Activated naive CD4-positive, alpha-beta T cell treated with anti-CD3 and anti-CD28 coated beads, Interleukin-2, amount 50 U/mL, for 16 hours (primary cell): Measurements from ENCODE around the gene MMD.
"Not testable (repeated sequence)": the region's sequence is repeated elsewhere in the genome, so short reads cannot be mapped to it uniquely, and the experiment has no call there.

Experiments used
- DNase-seq: peaks from one replicate; pipeline ENCODE4 v3.0.0-alpha.2; 2020

Gene MMD

DNA sequence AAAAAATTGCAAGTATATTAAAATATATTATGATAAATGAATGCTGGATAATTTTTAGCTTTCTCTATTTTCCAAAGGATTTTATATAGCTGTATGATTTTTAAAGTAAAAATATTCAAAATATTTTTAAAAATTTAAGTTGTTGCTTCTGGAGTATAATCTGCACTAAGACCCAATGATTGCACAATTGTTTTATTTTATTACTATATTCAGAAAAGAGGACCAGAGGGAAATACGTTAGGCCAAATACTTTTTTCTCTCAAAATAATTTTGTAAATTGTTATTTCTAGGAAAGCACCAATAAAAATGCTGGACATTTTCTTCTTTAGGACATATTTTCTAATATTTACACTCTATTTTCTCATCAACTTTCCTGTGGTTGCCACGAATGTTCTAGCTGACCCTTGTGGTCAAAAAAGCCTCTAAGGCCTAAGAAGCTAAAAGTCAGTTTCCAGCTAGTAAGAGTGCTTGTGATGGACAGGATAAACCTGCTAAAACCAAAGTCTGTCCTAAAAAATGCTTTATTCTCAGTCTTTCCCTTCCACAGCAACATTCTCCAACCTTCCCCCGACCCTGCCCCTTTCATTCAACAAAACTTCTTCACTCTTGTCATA lies 31.2 kb downstream of the MMD start:
- no peak for DNase-seq

DNA sequence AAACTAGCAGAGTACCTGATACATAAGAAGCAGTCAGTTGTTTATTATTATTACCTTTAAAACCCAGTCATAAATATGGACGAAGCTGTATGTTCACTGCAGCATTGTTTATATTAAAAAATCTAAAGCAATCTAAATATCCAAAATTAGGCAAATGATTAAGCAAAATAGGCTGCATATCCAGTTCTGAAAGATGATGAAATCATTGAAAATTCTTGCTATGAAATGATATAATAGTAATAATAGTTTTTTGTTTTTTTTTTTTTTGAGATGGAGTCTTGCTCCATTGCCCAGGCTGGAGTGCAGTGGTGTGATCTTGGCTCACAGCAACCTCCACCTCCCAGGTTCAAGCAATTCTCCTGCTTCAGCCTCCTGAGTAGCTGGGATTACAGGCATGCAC lies 31.9 kb downstream of the MMD start:
- not testable (repeated sequence) for DNase-seq

DNA sequence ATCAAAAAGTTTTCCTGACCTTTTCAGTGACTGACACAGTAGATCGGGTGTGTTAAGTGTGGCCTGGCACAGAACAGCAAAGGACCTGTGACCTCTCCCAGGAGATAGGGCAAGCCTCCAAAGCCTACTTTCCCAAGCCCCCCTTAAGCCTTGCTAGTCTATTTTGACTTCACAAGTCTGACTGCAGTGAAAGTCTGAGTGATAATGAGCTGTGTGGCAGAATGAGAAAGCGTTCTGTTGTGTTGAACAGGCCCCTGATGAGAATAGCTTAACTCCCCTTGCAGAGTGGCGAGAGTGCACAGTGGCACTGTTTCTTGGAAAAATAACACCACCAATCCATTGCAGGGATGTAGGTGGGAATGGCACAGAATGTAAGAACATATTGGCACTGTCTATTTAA lies 32.8 kb downstream of the MMD start:
- no peak for DNase-seq

DNA sequence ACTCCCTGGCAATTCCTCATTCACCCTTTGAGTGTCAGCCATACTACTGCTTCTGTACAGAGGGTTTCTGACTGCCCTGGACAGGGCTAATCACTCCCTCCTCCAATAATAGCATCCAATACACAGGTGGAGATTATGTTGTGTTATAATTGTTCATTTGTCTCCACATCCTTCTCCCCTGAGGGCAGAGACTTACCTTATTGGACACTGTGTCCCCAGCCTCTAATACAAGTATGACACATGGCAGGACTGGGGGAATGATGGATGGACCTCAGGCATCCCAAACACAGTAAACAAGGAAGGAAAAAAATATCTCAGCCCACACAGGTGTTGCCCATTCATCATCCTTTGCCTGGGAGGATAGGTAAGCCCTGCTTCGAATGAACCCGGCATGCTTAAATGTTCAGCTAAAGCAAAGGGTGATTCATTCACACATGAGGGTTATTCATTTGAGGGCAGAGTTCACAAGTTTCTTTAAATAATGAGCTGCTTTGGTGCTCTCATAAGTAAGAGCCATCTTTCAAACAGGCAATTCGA lies 34.8 kb downstream of the MMD start:
- no peak for DNase-seq

DNA sequence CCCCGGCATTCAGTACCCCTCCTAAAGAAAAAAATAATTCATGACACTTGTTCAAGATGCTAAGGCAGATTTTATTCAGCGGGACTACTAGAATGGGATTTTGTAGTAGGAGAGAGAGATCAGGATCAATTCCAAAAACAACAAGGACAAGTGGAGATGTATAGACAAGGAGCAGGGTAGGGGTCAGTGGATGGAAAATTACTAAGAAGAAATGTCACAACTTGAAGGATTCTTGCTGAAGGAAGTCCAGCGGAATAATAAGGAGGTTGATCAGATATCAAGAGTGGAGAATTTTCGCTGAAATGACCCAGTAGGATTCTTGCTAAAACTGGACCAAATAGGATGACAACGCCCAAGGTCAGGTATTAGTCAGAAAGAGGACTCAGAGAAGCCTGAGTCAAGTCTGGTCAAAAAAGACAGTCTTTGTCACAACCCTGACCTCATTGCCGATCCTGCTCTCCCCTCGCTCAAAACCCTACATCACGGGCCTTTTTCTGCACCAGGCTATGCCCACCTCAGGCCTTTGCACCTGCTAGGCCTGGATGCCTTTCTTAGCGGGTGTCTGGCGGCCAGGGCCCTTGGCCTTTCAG lies 36.9 kb downstream of the MMD start:
- DNase-seq: no peak

DNA sequence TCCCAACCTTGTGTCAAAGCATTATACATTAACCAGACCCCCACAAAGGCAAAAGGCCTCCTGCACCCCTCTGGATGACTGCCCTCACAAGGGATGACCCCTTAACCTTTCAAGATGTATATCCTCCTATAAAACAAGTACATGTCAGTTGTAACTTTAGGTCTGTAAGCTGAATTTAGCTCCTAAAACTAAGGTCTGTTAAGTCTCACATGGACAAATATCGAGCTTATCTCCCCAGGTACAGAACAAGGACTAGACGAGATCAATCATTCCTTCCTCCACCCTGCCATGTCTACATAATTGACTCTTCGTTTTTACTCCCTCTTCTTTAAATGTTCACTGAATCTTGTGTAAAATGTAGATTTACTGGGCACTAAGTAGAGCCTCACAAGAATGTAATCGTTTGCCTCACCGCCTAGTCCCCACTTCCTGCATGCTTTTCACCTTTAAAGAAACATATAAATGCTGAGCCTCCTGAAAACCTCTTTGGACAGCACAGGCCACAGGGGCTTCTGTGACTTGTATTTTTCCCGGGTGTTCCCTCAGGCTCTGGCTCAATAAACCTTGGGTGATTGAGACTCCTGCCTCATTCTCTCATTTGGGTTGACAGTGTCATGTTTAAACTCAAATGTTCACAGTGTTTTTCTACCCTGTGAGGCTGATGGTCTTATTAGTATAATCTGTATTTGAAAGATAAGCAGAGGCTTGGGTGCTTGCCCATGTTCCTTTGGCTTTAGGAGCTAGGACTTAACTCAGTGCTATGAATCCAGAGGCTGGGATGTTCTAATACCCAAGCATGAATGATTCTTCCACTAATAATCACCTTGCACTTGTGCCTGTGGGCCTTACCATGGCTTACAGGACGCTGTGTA lies 37.6 kb downstream of the MMD start:
- no peak for DNase-seq

DNA sequence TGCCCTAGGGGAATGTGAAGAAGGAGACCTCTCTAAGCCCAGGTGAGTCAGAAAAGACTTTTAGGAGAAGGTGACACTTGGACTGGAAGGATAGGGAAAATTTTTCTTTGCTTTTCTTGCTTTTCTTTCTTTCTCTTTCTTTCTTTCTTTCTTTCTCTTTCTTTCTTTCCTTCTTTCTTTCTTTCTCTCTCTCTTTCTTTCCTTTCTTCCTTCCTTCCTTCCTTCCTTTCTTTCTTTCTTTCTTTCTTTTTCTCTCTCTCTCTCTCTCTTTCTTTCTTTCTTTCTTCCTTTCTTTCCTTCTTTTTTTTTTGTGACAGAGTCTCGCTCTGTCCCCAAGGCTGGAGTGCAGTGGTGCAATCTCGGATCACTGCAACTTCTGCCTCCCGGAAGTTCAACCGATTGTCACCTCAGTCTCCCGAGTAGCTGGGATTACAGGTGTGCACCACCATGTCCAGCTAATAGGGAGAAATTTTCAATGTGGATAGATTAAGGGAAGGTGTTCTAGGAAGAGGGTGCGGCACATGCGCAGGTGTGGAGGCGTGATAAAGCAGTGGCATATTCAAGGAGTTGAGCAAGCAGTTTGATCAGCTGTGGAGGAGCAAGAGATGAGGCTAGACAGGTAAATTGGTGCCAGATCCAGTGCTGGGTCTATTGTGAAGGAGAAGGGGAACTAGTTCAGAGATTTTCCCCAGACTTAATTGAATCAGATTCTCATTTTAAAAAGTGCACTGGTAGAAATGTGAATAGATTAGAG lies 40.4 kb downstream of the MMD start:
- DNase-seq: no peak

DNA sequence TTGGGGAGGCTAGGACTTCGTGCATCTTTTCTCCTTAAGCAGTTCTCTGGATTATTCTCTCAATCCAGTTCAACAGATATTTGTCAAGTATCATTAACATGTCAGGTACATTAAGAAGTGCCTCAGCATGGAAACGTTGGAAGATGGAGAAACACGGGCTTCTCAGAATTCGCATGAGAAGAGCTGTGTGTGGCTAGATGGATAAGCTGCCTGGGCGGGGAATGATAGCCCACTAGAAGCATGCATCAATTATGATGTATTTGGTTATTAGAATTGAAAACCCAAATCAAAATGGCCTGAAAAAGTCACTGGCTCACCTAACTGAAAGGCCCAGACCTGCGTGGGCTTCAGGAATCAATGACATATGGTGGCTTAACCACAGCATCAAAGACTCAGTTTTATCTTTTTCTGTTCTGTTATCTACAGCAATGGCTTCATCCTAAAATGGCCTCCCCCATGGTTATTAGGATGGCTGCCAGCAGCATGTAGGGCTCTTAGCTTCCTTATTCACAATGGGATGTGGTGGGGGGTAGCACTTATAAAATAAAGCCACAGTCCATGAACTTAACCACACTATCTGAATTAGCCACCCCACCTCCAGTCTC lies 43.9 kb downstream of the MMD start:
- no peak for DNase-seq

DNA sequence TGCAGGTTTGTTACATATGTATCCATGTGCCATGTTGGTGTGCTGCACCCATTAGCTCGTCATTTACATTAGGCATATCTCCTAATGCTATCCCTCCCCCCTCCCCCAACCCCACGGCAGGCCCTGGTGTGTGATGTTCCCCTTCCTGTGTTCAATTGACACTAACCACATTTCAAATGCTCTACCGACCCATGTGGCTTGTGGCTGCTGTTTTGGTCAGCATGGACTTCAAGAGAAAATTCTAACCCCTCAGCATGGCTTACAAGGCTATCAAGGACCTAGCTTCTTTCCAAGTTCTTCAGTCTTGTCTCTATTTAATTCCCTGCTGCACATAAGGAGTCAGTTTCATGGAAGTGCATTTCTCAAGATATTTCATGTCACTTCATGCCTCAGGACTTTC lies 52.9 kb downstream of the MMD start:
- no peak for DNase-seq

DNA sequence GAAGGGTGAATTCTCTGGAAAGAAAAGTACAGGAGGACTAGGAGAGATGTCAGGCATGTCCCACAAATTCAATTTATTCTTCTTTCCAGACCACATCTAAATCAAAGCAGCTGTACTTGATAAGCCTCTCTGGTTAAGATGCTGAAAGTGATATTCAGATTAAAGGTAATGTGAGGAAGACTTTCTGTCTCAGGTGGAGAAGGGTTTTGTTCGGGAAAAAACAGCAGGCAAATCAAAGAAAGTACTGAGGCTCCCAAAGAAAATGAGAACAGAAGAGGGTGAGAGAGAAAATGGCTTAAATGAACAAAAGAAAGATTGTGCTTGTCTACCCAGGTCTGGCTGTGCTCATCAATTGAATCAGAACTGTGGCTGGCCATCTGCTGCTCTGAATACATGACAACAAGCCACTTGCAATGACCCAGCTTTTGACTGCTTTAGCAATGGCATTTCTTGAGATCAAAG lies 55.6 kb downstream of the MMD start:
- DNase-seq: no peak

DNA sequence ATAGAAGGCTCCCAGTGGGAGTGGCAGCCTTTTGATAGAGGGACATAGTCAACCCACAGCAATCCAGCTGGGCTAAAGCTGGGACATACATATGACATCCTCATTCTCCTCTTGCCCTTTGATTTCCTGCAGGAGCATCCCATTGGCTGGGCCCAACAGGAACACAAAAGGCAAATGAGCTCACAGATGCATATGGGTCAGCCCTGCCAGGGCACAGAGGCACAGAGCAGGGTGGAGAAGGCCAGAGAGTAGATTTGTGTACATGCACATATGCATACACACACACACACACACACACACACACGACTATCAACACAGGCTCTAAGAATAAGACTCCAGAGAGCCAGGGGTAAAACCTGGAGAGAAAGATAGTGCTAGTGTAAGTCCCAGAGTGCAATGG lies 58.6 kb downstream of the MMD start:
- no peak for DNase-seq

DNA sequence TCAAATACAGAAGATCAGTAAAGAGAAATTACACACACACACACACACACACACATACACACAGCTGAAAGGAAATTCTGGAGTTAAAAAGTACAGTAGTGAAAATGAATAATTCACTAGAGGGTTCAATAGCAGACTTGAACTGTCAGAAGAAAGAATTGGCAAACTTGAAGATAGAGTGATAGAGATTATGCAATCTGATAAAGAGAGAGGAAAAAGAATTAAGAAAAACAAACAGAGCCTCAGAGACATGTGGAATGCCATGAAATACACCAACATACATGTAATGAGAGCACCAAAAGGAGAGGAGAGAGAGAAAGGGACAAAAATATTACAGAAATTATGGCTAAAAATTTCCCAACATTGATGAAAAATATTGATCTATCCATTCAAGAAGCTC lies 60.7 kb downstream of the MMD start:
- DNase-seq: no peak

DNA sequence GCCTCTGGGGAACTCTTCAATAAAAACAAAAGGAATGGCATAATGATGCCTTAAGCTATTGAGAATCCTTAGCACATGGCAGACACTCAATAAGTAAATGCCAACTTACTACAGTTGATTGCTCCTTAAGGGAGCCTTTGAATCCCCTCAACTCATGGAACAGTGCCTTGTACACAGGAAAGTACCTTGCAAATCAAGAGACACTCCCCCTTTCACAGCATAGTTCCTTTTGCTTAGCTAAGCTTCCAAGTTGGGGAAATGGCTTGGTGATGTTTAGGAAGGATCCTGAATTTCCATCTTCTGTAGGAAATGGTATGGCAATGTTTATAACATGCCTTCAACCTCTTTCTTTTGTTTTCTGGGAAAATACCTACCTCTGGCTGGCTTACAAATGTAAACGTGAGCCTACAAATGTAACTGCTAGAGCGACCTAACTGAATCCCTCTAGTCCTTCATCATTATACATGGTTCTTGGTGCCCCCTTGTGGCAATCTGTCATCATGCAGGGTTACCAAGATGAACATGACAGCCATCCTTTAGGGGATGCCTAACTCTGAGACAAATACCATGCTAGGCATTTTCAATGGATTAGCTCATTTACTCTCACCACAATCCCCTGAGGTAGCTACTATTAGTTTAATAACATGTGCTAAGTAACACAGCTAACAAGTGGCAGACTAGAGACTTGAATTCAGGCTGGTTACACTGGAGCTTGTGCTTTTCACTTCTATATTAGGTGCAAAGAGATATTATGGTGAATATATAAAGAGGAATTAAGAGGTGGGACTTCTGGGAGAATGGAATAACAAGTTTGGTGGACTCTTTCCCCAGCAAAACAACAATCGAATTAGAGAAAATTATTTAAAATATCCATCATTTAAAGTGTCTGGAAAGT lies 65.0 kb downstream of the MMD start:
- peak; percentile 66 for DNase-seq

DNA sequence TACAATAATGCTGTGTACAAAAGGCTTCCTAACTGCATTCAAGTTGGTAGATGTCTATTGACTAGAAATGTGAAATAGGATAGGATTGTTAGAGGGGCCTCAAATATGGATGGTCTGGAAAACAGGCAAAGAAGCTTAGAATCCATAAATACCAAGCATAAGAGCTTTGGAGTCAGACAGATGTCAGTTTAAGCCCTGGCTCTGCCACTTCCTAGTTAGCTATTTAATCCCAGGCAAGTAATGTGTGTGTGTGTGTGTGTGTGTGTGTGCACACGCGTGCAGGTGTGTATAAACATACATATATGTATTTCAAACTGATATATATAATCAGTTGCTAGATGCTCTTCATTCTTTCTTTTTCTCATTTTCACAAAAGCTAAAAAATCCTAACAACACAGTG lies 66.7 kb downstream of the MMD start:
- no peak for DNase-seq

DNA sequence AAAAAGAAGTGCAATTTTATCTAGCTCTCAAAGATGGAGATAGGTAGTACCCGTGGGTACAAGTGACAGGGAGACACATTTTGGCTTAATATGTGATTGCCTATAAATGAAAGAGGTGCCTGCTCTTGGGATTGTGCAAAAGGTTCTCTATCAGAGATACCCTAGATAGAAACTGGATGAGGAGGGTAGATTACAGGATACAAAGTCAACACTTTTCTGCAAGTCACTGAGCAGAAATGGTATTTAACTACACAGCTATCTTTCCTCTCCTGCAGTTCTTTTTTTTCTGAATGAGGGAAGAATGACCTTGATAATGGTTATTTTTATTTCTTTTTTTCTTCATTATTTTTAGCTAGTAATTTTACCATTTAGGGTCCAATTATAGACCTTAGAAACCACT lies 67.6 kb downstream of the MMD start:
- no peak for DNase-seq

DNA sequence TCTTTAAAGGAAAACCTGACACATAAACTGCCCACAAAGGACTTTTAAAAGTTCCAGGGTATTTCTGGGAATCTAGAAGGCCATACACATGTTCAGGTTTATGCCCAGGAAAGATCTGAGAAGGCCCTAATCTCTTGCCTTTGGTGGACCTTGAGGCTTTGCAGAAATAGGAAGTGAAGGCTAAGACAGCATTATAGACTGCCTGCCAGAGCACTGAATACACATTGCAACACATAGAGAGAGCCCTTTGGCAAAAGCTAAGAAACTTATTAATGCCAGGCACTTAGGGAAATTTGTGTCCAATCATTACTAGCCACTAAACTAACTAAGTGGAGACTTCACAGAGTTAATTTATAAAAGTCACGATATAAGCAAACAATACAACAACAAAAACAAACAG lies 70.4 kb downstream of the MMD start:
- no peak for DNase-seq

DNA sequence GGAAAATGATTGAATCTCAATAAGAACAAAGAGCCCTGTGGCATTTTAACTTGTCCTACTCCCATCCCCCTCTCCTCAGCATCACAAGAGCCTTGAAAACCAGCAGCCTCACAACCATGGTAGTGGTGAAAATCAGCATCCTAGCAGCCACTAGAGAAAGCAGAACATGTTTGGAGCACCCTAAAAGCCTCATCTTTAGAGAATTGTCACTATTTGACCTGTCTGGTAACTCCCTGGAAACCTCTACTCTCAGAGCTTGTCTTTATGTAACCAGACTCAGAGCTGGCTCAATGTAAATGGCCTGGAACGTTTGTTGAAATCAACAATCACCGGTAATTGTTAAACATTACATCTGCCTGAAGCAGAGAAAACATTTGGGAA lies 70.8 kb downstream of the MMD start:
- DNase-seq: no peak

DNA sequence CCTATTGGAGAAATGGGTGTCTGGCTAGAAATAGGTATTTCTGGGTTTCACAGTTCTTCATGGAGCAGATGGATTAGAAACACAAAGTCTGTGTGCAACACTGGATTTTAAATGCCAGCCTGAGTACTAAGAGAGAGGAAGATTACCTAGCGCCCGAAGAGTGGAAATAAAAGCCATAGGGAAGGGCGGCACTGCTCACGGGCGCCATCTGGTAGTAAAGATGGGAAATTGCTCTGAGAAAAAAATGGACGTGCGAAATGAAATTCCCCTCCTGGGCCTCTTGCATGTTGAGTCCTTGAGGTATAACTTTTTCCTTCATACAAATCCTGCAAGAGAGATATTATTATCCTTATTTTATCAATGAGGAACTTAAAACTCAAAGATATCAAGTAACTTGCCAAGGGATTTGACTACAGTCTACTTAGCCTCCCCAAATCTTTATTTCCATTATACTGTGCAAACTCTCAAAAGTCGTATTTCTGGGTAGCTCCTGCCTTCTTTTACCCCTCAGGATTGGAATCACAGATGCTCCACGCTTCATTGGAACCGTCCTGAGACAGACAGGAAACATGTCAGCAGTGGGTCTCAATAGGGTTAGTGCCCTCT lies 72.8 kb downstream of the MMD start:
- DNase-seq: peak; percentile 14

DNA sequence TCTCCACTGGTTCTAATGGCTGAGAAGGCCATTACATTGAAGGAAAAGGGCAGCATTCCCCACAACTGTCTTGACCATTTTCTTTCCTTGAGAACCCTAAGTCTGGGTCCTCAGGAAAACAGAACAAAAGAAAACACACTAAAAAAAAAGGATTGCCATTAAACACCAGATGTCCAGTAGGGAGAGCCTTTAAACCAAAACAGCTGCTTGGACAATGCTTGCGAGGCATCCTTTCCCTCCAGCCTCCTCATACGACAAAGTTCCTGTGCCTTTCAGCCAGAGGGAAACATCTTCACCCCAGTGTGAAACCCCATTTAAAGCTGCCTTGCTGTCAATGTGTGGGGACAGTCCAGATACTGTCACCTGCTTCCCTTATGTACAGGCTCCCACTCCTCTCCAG lies 74.3 kb downstream of the MMD start:
- DNase-seq: no peak

DNA sequence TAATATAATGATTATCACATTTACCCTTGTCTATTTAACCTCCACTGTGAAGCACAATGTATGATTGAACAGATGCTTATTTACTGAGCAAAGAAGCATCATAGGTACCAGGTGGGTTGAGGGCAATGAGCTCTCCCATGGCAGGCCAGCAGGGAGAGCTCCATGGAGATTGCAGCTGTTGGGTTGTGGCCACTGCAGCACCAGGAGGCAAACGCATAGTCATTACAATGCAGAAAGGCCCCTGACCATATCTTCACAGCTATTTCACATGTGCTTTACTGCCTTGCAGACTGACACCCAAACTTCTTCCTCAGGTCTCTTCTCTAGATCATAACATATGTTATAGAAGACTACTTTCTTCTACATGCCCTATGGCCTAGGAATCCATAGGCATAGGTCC lies 75.0 kb downstream of the MMD start:
- no peak for DNase-seq

DNA sequence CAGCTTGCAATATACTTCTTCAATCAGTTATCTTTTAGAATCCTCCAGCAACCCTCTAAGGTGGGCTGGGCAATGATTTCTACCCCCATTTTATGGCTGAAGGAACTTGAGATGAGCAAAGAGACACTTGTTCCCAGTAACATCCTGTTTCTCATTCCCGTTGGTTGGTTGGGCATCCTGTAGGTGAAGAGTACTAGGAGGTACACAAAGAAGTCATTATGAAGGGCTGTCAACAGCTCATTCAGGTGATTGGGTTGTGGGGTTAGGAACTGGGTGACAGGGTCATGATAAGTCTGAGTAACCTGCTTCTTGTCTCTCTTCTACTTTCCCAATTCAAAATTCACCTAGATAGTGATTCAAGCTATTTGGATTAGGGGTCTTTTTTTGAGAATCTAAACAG lies 76.5 kb downstream of the MMD start:
- DNase-seq: no peak
